OCI-LY1 (cell line): ENCODE results near the gene TIPIN.
A peak's percentile ranks its signal among the peaks of the same experiment; 100 is the strongest.

Experiments used
- H2AFZ ChIP-seq: fragments of 200-600 bp; sonication (generic), shearing (Covaris generic); 2 replicates; pipeline ENCODE4 v1.6.0; 2014; ENCODE audit warnings: antibody characterized with exemption, mild to moderate bottlenecking, low read length
- H3F3A ChIP-seq: fragments of 200-600 bp; sonication (generic), shearing (Covaris generic); 2 replicates; pipeline ENCODE4 v1.6.0; 2014; ENCODE audit warnings: mild to moderate bottlenecking, antibody characterized with exemption, low read length, moderate library complexity; ENCODE audit not compliant: insufficient read depth
- H3K27ac ChIP-seq: fragments of 200-600 bp; sonication (generic); 2 replicates; pipeline ENCODE4 v1.5.1; 2014; ENCODE audit warnings: low read length, mixed run types, mild to moderate bottlenecking, low read depth; ENCODE audit not compliant: poor library complexity, severe bottlenecking
- H3K27me3 ChIP-seq: fragments of 200-600 bp; sonication (generic); 2 replicates; pipeline ENCODE4 v1.6.0; 2014; ENCODE audit warnings: antibody characterized with exemption, mild to moderate bottlenecking, low read length, moderate library complexity; ENCODE audit not compliant: insufficient read depth
- H3K36me3 ChIP-seq: fragments of 200-600 bp; sonication (generic); 2 replicates; pipeline ENCODE4 v1.6.1; 2014; ENCODE audit warnings: mild to moderate bottlenecking, antibody characterized with exemption, low read length, moderate library complexity, mixed read lengths; ENCODE audit not compliant: insufficient read depth
- H3K4me1 ChIP-seq: fragments of 200-600 bp; sonication (generic); 2 replicates; pipeline ENCODE4 v1.5.1; 2014; ENCODE audit warnings: mild to moderate bottlenecking, low read length, moderate library complexity; ENCODE audit not compliant: insufficient read depth, severe bottlenecking
- H3K4me2 ChIP-seq: fragments of 200-600 bp; sonication (generic), shearing (Covaris generic); 2 replicates; pipeline ENCODE4 v1.6.1; 2014; ENCODE audit warnings: low read length
- H3K4me3 ChIP-seq: fragments of 200-600 bp; sonication (generic); 2 replicates; pipeline ENCODE4 v1.5.1; 2014; ENCODE audit warnings: low read length, low read depth, mild to moderate bottlenecking, mixed read lengths; ENCODE audit not compliant: poor library complexity, severe bottlenecking
- H3K79me2 ChIP-seq: fragments of 200-600 bp; shearing (Covaris generic); 2 replicates; pipeline ENCODE4 v1.6.1; 2016; ENCODE audit warnings: mixed run types, low read length, mixed read lengths; ENCODE audit not compliant: insufficient read depth
- H3K9ac ChIP-seq: fragments of 200-600 bp; sonication (generic), shearing (Covaris generic); 2 replicates; pipeline ENCODE4 v1.6.1; 2014; ENCODE audit warnings: mild to moderate bottlenecking, low read length, mixed read lengths
- H3K9me2 ChIP-seq: fragments of 200-600 bp; sonication (generic), shearing (Covaris generic); 2 replicates; pipeline ENCODE4 v1.6.1; 2014; ENCODE audit warnings: low read depth, mild to moderate bottlenecking, low read length, mixed read lengths
- H3K9me3 ChIP-seq: fragments of 200-600 bp; shearing (Covaris generic); 2 replicates; pipeline ENCODE4 v1.6.1; 2014; ENCODE audit warnings: low read length, mixed read lengths
- H4K20me1 ChIP-seq: fragments of 200-600 bp; sonication (generic), shearing (Covaris generic); 2 replicates; pipeline ENCODE4 v1.6.0; 2016; ENCODE audit warnings: mild to moderate bottlenecking, low read length; ENCODE audit not compliant: insufficient read depth
- CTCF ChIP-seq: fragments of 200-600 bp; sonication (generic), shearing (Covaris generic); IDR thresholded peaks from 2 replicates; pipeline ENCODE4 v1.5.1; 2017; ENCODE audit warnings: mild to moderate bottlenecking, antibody characterized with exemption, low read length, moderate library complexity, mixed read lengths
- EZH2 ChIP-seq: fragments of 200-600 bp; sonication (generic), shearing (Covaris generic); IDR thresholded peaks from 2 replicates; pipeline ENCODE4 v1.8.0; 2017; ENCODE audit warnings: borderline replicate concordance, mixed run types, mild to moderate bottlenecking, antibody characterized with exemption, low read length, moderate library complexity, mixed read lengths

Gene TIPIN

GRCh38 chr15:66402761-66403284 is 46.3 kb upstream of the TIPIN start:
- Histone ChIP-seq H3K9me2 (no peaks in the 10 kb centered on the region), H2AFZ (no peak overlapping the region), H3K9me3 (no peaks in the 10 kb centered on the region), H3F3A (no peaks in the 10 kb centered on the region), H3K27me3 (no peaks in the 10 kb centered on the region), H3K36me3 (peaks cover 11% of the 10 kb centered on the region), H3K4me3 (no peak overlapping the region), H3K9ac (no peak overlapping the region), H3K79me2 (peaks cover 78% of the 10 kb centered on the region), H3K27ac (peak overlapping the region; percentile 67), H4K20me1 (no peaks in the 10 kb centered on the region), H3K4me1 (peaks cover 69% of the 10 kb centered on the region), H3K4me2 (peak overlapping the region; percentile 58; the same call in 1 of the 2 replicates)
- no peak for TF ChIP-seq CTCF
- no peak for TF ChIP-seq EZH2

GRCh38 chr15:66401130-66402021 is 44.9 kb upstream of the TIPIN start:
- H3K36me3 ChIP-seq: peaks cover 22% of the 10 kb centered on the region
- no peak for TF ChIP-seq EZH2
- TF ChIP-seq CTCF: peak; percentile 18; the same call in 1 of the 2 replicates
- no peaks in the 10 kb centered on the region for H3K9me2 ChIP-seq
- H3K4me2 ChIP-seq: peak overlapping the region; percentile 58
- H3K9me3 ChIP-seq: no peaks in the 10 kb centered on the region
- no peaks in the 10 kb centered on the region for H4K20me1 ChIP-seq
- H3K27me3 ChIP-seq: no peaks in the 10 kb centered on the region
- H3K4me1 ChIP-seq: peaks cover 64% of the 10 kb centered on the region
- peak overlapping the region; percentile 20; the same call in 1 of the 2 replicates for H3K9ac ChIP-seq
- no peak overlapping the region for H2AFZ ChIP-seq
- H3K4me3 ChIP-seq: peak overlapping the region; percentile 36
- H3K79me2 ChIP-seq: peaks cover 74% of the 10 kb centered on the region
- peak overlapping the region; percentile 67 for H3K27ac ChIP-seq
- H3F3A ChIP-seq: no peaks in the 10 kb centered on the region

DNA sequence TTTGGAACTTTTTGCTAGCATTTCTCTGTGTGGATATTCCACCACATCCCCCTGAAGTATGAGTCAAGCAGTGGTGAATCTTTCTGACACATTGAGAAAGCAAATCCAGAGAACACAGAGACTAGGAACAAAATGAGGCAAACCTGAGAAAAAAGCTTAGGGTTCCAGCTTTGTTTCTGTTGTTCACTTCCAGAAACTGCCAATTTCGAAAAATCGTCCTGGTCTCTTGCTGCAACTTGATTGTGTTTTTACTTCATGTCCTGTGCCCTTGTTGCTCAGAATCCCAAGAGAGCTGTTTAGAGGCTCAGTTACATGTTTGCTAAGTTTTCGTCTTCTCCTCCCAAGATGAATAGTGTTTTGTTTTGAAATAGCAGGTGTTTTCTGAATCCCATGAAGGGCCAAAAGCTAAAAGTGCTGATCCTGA is 43.9 kb upstream of the TIPIN start:
- H3K9ac ChIP-seq: peak overlapping the region; percentile 22; the same call in 1 of the 2 replicates
- H3K36me3 ChIP-seq: peaks cover 32% of the 10 kb centered on the region
- H3K9me2 ChIP-seq: no peaks in the 10 kb centered on the region
- no peaks in the 10 kb centered on the region for H3F3A ChIP-seq
- peak overlapping the region; percentile 36 for H3K4me3 ChIP-seq
- H3K4me1 ChIP-seq: peaks cover 59% of the 10 kb centered on the region
- no peaks in the 10 kb centered on the region for H3K27me3 ChIP-seq
- H3K27ac ChIP-seq: peak overlapping the region; percentile 67
- no peaks in the 10 kb centered on the region for H4K20me1 ChIP-seq
- H3K79me2 ChIP-seq: peaks cover 74% of the 10 kb centered on the region
- no peak overlapping the region for H2AFZ ChIP-seq
- no peak for TF ChIP-seq CTCF
- TF ChIP-seq EZH2: no peak
- H3K9me3 ChIP-seq: no peaks in the 10 kb centered on the region
- H3K4me2 ChIP-seq: peak overlapping the region; percentile 58
